Activated naive CD8-positive, alpha-beta T cell (primary cell): ENCODE data around the gene ETV3.

ENCODE experiments used
- H3K27ac Mint-ChIP-seq: one replicate; pipeline ENCODE4 v1.8.0; 2021; ENCODE audit warnings: mixed read lengths
- H3K27me3 Mint-ChIP-seq: one replicate; pipeline ENCODE4 v1.8.0; 2021; ENCODE audit warnings: mixed read lengths
- H3K36me3 Mint-ChIP-seq: one replicate; pipeline ENCODE4 v1.8.0; 2021; ENCODE audit warnings: mixed read lengths
- H3K4me1 Mint-ChIP-seq: one replicate; pipeline ENCODE4 v1.8.0; 2021; ENCODE audit warnings: low read depth, mixed read lengths
- H3K4me3 Mint-ChIP-seq: one replicate; pipeline ENCODE4 v1.8.0; 2021; ENCODE audit warnings: mild to moderate bottlenecking, mixed read lengths
- H3K9me3 Mint-ChIP-seq: one replicate; pipeline ENCODE4 v1.8.0; 2021; ENCODE audit warnings: low read depth, mixed read lengths

The ETV3 gene

DNA sequence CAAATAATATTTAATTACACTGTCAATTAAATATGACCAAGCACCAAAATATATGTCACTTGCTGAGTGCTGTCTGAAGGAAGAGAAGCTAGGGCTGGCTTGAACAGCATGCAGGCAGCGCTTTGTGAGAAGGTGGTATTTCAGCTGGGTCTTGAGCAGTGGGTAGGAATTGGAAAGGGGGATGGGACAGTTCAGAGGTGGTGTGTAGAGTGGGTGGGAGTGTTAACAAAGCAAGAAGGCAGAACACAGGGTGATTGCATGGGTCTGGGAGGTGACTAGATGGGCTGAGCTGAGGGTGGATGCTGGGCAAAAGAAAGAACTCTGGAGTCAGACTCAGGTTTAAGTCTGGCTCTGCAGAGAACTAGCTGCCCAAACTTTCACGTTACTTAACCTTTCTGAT lies 14.3 kb upstream of the ETV3 start:
- Mint-ChIP-seq H3K9me3 (no peaks in the 10 kb centered on the region), H3K27ac (no peak overlapping the region), H3K36me3 (no peaks in the 10 kb centered on the region), H3K4me3 (no peak overlapping the region), H3K27me3 (peaks cover 5% of the 10 kb centered on the region), H3K4me1 (peaks cover 30% of the 10 kb centered on the region)

DNA sequence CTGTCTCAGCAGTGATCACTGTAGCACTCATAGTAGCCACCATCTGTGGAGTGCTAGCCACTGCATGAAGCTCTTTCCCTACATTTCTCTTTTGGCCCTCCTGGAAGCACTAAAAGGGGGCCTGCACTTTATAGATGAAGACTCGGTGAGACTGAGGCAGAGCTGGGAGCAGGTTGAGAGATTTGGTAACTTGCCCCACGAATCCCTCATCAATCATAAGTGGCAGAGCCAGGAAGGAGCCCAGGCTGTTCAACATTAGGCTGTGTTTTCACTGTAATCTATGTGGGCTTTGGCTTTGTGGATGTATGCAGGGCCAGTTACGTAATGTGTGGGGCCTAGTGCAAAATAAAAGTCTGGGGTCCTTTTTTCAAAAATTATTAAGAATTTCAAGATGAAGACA lies 13.3 kb upstream of the ETV3 start:
- no peaks in the 10 kb centered on the region for H3K36me3 Mint-ChIP-seq
- no peak overlapping the region for H3K27ac Mint-ChIP-seq
- H3K4me1 Mint-ChIP-seq, result peaks cover 29% of the 10 kb centered on the region
- no peaks in the 10 kb centered on the region for H3K9me3 Mint-ChIP-seq
- no peak overlapping the region for H3K4me3 Mint-ChIP-seq
- peaks cover 1% of the 10 kb centered on the region for H3K27me3 Mint-ChIP-seq

DNA sequence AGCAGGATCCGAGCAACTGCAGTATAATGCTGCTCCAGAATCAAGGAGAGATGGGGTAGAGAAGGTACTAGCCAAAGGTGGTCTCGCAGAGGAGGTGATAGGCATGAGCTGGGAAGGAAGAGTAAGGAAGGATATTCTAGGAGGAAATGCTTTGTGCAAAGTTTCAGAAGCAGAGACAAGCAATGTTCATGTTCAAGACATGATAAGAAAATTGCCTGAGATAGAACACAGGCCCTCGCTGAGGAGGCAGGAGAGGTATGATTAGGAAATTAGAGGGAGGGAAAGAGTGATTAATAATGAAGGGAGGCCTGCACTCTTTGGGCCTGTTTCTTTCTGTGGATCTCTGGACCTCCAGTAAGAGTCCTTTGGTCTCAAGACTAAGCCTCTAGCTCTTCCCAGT lies 12.9 kb upstream of the ETV3 start:
- Mint-ChIP-seq H3K4me1 (peaks cover 26% of the 10 kb centered on the region), H3K27me3 (no peaks in the 10 kb centered on the region), H3K36me3 (no peaks in the 10 kb centered on the region), H3K4me3 (no peak overlapping the region), H3K9me3 (no peaks in the 10 kb centered on the region), H3K27ac (no peak overlapping the region)

DNA sequence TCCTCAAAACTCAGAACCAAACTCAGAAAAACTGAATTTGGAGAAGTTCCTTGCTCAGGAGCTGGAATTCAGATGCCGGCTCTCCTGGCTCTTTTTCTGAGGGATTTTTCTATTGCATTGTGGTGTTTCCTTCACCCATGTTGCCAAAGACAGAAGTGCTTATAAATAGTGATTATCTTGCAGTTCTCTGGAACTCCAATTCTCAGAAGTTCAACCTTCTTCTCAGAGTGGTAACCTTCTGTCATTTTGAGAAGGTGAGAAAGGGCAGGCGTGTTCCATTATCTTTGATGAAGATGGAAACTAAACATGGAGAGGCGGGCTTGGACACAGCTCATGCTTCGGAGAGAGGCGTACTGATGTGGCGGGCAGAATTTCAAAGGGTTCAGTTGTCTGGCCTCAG lies 12.4 kb upstream of the ETV3 start:
- peaks cover 23% of the 10 kb centered on the region for H3K4me1 Mint-ChIP-seq
- H3K36me3 Mint-ChIP-seq, result no peaks in the 10 kb centered on the region
- H3K27me3 Mint-ChIP-seq, result no peaks in the 10 kb centered on the region
- H3K9me3 Mint-ChIP-seq, result no peaks in the 10 kb centered on the region
- no peak overlapping the region for H3K4me3 Mint-ChIP-seq
- no peak overlapping the region for H3K27ac Mint-ChIP-seq

DNA sequence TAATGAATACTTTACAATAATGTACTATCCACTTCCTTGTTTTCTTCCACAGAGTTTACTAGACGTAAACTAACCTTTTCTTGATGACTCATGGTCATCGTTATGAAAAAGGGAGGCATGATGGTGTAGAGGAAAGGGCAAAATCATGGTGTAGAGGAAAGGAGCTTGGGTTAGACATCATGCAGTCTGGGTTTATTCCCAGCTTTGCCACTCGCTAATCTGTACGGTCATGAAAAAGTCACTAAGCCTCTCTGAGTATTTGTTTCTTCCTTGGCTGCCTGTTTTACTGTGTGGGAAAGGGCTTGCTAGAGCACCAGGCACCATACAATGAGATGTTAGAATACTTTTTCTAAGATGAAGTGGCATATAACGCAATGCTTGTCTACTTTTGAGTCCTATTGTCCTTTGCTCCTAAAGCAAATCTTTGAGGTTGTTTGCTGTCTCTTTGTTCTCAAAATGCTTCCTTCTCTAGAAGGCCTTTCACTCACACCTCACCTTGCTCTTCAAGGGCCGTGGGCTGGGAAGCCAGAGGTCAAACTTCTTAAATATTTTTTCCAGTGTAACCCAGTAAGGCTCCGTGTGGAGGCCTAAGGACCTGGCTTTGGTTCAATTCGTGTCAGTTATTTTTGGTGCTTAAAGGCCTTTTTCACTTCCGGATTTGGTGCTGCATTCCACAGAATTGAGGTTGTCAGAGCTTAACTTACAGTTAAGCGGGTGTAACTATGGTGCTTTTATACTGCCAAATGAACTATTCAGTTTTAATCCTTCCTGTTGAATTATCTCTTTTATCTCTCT lies 9.9 kb upstream of the ETV3 start:
- H3K9me3 Mint-ChIP-seq, result no peaks in the 10 kb centered on the region
- H3K36me3 Mint-ChIP-seq, result no peaks in the 10 kb centered on the region
- H3K4me1 Mint-ChIP-seq, result peaks cover 11% of the 10 kb centered on the region
- H3K4me3 Mint-ChIP-seq, result no peak overlapping the region
- peak overlapping the region; percentile 23 for H3K27ac Mint-ChIP-seq
- H3K27me3 Mint-ChIP-seq, result no peaks in the 10 kb centered on the region

DNA sequence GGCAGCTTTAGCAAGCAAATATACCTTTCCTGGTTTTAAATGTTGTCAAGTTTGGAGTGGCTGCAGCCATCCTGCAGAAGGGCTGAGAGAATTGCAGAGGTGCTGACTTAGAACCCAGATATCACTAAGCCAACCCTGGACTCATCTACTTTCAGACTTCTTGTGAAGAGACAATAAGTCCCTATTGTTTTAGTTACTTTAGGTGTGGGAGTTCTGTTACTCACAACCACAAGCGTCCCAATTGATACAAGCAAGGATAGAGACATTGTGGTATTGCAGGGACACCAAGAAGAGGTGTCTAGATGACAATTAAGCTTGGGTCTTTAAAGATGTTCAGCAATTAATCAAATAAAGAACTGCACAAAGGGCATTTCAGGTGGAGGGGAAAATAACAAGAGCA lies 8.8 kb upstream of the ETV3 start:
- Mint-ChIP-seq H3K4me1 (peaks cover 11% of the 10 kb centered on the region), H3K4me3 (no peak overlapping the region), H3K36me3 (no peaks in the 10 kb centered on the region), H3K9me3 (no peaks in the 10 kb centered on the region), H3K27me3 (no peaks in the 10 kb centered on the region), H3K27ac (no peak overlapping the region)

DNA sequence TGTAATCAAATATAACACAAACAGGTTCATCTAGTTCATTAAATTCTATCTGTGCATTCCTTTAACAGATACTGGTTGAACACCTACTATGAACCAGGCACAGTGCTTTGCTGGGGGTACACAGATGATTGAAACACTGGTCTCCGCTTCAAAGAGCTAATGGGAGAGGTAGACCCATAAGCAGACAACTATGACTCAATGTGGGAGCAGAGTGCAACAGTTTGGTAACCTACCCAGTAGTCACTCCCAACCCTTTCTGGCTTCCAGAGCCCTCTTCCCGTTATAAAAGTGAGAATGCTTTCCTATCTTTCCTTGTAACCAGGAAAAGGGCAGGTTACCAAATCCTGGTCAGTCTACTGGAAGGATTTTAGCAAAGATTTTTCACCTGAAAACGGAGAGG lies 8.0 kb upstream of the ETV3 start:
- no peak overlapping the region for H3K27ac Mint-ChIP-seq
- no peak overlapping the region for H3K4me3 Mint-ChIP-seq
- no peaks in the 10 kb centered on the region for H3K36me3 Mint-ChIP-seq
- H3K27me3 Mint-ChIP-seq, result no peaks in the 10 kb centered on the region
- peaks cover 10% of the 10 kb centered on the region for H3K4me1 Mint-ChIP-seq
- H3K9me3 Mint-ChIP-seq, result no peaks in the 10 kb centered on the region

DNA sequence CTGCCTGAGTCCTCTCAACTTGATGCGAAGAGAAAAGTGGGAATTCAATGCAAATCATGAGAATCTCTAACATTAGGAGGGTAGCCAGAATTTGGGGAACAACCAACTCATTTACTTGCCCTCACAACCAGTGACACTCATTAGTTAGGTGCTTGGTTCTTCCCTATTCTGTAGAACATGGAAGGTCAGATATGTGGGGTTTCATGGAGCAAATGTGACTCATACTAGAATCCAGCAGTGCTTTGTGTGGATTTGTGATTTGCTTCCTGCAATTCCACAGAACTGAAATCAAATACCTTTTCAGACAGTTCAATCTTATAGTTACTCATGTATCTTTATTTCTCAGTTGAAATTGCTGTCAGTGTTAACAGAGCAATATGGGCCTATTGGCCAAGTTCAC lies 6.9 kb upstream of the ETV3 start:
- H3K9me3 Mint-ChIP-seq, result no peaks in the 10 kb centered on the region
- H3K36me3 Mint-ChIP-seq, result no peaks in the 10 kb centered on the region
- no peak overlapping the region for H3K27ac Mint-ChIP-seq
- no peak overlapping the region for H3K4me3 Mint-ChIP-seq
- H3K27me3 Mint-ChIP-seq, result no peaks in the 10 kb centered on the region
- H3K4me1 Mint-ChIP-seq, result peaks cover 15% of the 10 kb centered on the region

DNA sequence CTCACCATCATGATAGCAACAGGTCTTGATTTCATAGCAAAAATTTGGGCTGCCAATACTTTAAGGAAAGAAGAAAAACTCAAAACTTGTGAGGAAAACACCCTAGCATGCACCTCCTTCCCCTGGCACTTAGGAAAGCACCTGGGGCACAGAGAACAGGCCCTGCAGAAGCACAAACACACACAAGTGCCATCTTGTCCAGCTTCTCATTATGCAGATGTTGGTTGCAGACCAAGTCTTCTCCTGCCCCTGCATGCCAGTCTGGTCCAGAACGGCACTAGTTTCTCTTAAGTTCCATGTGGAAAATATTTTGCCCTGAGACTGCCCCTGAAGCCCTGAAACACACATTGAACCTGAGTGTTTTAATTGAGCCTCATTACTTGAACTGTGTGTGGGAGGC lies 6.3 kb upstream of the ETV3 start:
- Mint-ChIP-seq H3K36me3 (no peaks in the 10 kb centered on the region), H3K27ac (no peak overlapping the region), H3K27me3 (no peaks in the 10 kb centered on the region), H3K4me3 (no peak overlapping the region), H3K4me1 (peaks cover 20% of the 10 kb centered on the region), H3K9me3 (no peaks in the 10 kb centered on the region)

DNA sequence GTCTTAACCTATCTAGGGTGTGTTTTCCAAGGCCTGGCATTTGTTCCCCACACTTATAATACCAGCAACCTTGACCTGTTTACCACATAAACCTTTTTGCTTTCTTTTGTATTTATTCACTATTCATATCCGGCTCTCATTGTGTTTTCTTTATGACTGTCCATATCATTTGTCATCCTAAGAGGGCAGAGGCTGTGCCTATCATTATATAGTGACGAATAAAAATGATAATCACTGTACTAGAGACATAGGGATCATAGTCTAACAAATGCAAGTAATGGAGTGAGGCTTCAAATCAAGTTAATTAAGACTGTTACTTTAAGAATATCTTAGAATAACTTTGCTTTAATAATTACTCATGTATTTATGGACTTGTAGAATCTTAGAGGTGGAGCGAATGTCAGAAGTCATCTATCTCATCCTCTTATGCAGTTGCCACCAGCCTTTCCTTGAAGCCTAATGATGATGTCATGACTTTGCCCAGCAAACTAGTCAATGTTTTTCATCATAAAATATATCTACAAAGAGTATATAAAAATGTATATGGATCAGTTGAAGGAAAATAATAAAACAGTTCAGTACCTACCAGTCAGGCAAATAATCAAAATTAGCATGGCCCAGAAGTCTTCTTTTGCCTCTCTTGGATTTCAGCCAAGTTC lies 4.7 kb upstream of the ETV3 start:
- no peak overlapping the region for H3K27ac Mint-ChIP-seq

DNA sequence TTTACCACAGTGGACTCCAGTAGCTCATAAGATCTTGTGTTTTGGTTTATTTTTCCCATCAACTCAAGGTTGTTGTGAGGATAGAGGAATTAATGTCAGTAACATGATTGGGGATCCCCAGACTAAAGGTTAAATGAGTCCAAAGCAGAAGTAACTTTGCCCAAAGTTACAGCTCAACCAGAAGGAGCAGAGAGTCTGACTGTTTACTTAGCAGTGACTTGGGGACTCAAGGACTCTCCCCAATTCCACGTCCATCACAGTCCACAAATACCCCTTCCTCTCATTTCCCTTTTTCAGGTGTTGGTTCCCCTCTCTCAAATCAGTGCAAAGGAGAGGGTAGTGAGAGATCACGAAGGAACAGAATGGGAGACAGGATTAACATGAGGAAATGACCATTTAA lies 4.0 kb upstream of the ETV3 start:
- Mint-ChIP-seq H3K36me3 (no peaks in the 10 kb centered on the region), H3K9me3 (no peaks in the 10 kb centered on the region), H3K4me3 (no peak overlapping the region), H3K4me1 (peaks cover 30% of the 10 kb centered on the region), H3K27me3 (no peaks in the 10 kb centered on the region), H3K27ac (no peak overlapping the region)

More for the DNA sequence above, 4.7 kb upstream of the ETV3 start:
- H3K4me3 Mint-ChIP-seq, result no peak overlapping the region
- no peaks in the 10 kb centered on the region for H3K27me3 Mint-ChIP-seq
- no peaks in the 10 kb centered on the region for H3K9me3 Mint-ChIP-seq
- no peaks in the 10 kb centered on the region for H3K36me3 Mint-ChIP-seq
- peaks cover 25% of the 10 kb centered on the region for H3K4me1 Mint-ChIP-seq

DNA sequence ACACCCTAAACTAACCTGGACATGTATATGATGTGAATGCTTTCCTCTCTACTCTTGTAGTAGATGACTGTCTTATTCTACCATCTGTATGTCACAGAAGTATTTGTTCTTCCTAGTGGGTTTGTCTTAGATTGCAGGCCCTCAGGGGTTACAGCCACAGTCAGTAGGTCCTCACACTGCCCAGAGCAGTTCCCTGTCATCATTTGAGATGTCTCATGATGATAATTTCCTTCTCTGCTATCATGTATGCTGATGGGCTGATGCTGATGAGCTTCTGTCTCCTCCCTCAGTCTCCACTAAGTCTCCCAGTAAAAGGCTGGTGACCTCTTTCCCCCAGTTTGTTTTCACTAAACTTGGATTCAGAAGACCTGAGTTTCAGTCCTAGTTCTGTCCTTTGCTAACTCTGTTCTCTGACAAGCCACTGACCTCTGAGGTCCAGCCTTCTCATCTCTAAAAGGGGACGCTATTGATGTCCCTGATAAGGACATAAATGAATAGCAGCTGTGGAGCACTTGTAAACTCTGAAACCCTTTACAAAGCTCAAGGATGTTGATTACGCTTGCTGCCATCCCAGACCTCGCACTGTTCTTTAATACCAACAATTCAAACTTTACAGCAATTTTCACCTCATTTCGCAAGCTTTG lies 3.1 kb upstream of the ETV3 start:
- no peaks in the 10 kb centered on the region for H3K9me3 Mint-ChIP-seq
- H3K27ac Mint-ChIP-seq, result peak overlapping the region; percentile 19
- peaks cover 38% of the 10 kb centered on the region for H3K4me1 Mint-ChIP-seq
- peaks cover 1% of the 10 kb centered on the region for H3K36me3 Mint-ChIP-seq
- no peak overlapping the region for H3K4me3 Mint-ChIP-seq
- H3K27me3 Mint-ChIP-seq, result no peaks in the 10 kb centered on the region

DNA sequence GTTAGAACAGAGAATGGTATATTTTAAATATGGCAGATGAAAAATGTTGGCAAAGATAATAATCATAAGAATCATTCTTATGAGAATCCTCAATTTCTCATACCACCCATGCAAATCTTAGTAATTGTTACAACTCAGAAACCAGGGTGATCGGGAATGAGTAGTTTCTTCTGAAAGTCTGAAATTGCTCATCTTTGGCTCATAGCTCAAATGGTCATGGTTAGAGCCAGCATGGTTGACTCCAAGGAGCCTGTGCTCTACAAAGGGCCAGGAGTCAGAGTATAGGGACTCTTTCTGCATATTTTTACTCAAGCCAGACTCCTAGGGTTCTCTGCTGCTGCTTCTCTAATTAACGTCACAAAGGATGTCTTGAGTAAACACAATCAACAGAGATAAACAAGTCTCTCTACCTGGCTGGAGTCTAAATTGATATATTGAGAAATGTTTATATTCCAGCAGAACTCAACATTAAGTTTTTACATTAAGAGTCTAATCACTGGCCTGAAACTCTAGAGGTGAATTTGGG lies 1.9 kb upstream of the ETV3 start:
- Mint-ChIP-seq H3K4me3 (peak overlapping the region; percentile 90), H3K27ac (peak overlapping the region; percentile 94)

DNA sequence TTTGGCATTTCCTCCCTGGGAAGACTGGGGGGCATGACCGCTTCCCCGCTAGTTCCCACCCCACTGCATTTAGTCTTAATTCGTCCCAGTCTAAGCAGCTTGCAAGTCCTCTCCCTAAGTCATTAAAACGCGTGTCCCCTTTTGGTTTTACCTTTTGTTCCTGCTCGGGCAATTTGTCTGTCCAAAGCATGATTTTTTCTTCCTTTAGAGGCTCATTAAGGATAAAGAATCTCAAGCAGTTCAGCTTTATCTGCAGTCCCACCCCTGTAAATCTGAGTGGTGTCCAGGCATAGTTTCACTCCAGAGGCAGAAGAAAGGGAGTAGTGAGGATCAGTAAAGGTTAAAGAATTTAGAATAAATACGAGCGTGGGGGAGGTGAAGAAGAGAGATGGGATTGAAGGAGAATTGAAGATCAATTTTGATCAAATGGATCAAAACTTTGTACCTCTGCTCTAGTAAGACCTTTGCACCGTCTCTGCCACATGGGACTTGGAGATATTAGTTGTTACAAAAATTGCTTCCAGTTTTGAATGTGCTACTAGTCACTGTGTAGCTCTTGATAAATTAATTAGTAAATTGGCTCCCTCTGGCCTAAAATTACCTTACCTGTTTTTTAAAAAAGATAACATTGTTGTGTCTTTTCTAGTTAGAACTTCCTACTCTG lies 989 bp upstream of the ETV3 start:
- no peaks in the 10 kb centered on the region for H3K27me3 Mint-ChIP-seq
- peaks cover 10% of the 10 kb centered on the region for H3K36me3 Mint-ChIP-seq
- H3K9me3 Mint-ChIP-seq, result no peaks in the 10 kb centered on the region
- H3K4me1 Mint-ChIP-seq, result peaks cover 60% of the 10 kb centered on the region
- H3K4me3 Mint-ChIP-seq, result peak overlapping the region; percentile 90
- peak overlapping the region; percentile 94 for H3K27ac Mint-ChIP-seq

More for the DNA sequence above, 1.9 kb upstream of the ETV3 start:
- peaks cover 4% of the 10 kb centered on the region for H3K36me3 Mint-ChIP-seq
- no peaks in the 10 kb centered on the region for H3K9me3 Mint-ChIP-seq
- H3K4me1 Mint-ChIP-seq, result peaks cover 50% of the 10 kb centered on the region
- no peaks in the 10 kb centered on the region for H3K27me3 Mint-ChIP-seq
